LHCN-M2 (cell line): Measurements from ENCODE around the gene HMX1. TPM values are rescaled to one million over a fixed set of nuclear protein-coding genes. Genes with fewer than 3 reads are reported as not detected.

Experiments used
- DNase-seq: peaks from one replicate; pipeline ENCODE4 v3.0.0-alpha.2; 2012; ENCODE audit warnings: low read depth
- total RNA-seq: library from RNA; depleted of rRNA; stranded (reverse); fragments of >200 nt; gene quantifications from 2 replicates; pipeline ENCODE4 v1.2.3, GENCODE V29; 2014

The HMX1 gene
- total RNA-seq, 1 experiment from 2014 or later = not detected

DNA sequence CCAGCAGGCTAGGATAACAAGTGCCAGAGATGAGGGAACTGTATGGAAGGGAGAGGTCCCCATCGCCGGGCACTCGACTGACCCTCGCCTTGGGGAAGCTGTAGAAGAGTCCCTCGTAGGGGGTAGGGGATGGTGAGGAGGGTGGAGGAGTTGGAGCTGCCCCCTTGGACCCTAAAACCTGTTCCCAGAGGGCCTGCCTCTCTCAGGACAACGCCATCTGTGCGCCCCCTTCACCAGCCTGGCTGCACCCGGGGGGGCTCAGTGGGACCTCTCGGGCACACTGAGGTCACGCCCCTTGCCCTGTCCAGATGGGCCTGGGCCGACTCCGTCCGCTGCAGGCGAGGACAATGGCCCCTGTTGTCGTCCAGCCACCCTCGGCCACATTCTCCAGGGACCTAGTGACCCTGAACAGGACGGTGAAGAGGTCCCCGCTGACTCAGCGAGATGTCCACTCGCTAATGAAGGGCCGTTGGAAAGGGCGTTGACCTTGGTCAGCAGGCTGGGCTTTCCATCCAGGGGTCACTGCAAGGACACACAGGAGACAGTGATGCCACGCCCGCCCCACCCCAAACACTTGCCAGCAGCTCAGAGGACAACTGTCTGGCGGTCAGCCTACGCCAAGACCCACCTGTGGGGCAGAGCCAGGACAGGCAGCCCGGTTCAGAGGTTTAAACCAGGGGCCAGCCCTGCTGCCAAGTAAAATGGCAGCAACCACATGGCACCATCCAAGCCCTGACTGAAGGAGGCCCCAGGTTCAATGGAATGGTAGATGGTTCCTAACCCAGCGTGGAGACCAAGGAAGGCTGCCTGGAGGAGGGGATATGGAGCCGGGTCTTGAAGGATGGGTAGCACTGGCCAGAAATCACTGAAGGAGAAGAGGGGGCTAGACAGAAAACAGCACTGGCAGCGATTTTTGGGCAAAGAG lies 51.2 kb downstream of the HMX1 start:
- DNase-seq = no peak

DNA sequence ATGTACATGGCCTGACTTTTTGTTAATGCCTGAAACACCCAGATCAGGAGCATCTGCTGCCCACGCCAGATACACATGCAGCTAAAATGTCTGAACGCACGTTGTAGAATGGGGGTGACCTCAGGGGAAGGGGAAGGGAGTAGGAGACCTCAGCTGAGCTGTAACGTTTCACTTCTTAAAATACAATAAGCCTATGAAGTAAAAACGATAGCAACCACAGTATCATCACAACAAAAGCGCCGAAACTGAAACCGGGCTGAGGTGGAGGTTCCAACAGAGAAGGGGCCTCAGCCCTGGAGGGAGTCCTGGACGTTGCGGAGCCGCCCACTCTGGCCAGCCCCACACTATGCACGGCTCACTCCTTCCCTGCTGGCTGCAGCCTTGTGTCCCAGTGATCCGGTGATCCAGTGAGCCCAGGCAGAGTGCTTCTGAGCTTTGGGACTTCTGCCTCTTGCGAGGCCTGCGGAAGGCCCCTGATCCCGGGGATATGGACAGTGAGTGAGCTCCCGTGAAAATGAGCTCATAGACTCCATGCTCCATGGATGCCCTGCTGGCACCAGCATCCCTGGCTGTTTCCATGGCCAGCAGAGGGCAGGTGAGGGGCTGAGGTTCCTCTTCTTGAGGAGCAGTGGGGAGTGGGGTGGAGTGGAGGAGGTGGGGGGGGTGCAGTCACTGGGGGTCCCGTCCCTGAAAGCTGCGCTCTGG lies 52.0 kb downstream of the HMX1 start:
- no peak for DNase-seq

DNA sequence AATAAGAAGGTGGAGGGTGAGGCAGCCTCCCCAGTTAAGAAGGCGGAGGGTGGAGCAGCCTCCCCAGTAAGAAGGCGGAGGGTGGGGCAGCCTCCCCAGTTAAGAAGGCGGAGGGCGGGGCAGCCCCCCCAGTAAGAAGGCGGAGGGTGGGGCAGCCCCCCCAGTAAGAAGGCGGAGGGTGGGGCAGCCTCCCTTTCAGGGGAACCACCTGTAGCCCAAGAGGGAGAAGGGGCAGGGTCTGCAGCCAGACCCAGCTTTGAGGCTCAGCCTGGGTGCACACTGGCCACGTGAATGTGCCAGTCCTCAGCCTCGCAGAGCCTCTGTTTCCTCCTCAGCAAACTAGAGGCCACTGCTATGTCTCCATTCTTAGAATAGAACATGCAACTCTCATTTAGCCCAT lies 52.6 kb downstream of the HMX1 start:
- no peak for DNase-seq

DNA sequence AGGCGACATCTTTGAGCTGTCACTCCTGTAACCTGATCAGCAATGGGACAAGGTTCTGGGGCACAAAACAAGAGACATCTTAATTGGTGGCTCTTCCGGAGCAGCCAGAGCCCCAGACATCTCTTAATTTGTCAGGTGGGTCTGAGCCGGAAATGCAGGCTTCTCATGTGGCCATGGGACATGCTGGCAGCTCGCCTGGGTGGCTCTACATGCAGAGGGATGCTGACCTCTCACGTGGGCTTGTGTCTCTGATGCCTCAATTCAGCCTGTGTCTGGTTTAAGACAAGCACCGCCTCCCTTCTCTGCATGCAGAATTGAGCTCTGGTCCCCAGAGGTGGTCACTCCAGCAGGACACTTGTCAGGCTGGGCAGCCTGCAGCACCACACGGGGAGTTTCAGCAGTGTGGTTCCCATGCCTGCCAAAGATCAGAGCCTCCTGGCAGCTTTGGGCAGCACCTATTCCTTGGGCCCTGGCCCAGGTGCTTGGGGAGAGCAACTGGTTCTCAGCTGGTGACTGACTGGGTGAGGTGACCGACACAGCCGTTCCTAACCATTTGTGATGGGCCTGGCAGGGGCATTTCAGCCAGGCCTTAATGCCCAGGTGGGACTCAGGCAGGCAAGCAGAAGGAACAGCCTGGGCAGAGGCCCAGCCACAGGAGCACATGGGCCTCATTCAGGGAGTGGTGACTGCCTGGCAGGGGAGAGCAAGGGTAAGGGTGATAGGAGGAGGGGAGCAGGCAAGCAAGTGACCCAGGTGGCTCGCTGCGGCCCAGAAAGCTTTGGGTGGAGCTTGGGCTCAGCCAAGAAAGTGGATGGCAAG lies 53.4 kb downstream of the HMX1 start:
- DNase-seq = no peak

DNA sequence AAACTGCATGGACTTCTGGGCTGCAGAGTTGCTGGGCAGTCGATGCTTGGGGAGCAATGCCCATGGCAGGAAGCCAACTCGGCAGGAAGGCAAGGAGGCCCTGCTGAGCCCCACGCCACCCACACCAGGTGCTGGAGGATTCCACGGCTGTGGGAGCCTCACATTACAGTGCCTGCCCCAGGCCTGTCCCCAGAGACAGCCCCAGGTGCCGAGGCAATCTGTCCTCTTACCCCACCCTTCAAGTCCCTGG lies 53.9 kb downstream of the HMX1 start:
- DNase-seq = no peak

DNA sequence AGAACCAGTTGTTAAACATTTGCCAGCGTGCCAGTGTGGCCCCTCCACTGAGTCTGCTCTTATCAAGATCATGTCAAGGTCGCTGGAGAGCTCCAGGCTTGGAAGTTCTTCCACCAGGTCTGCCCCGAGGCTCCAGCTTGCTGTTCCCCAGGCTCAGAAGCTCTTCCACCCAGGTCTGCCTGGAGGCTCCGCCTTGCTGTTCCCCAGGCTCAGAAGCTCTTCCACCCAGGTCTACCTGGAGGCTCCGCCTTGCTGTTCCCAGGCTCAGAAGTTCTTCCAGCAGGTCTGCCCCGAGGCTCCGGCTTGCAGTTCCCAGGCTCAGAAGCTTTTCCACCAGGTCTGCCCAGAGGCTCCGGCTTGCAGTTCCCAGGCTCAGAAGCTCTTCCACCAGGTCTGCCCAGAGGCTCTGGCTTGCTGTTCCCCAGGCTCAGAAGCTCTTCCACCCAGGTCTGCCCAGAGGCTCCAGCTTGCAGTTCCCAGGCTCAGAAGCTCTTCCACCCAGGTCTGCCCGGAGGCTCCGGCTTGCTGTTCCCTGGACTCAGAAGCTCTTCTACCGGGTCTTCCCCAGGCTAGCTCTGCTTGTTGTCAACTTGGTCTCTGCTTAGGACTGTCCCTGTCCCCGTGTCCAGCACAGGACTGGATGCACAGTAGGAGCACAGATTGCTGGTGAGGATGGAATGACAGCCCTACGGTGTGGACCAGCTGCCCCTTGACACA lies 54.4 kb downstream of the HMX1 start:
- no peak for DNase-seq
